ENCODE measurements around the gene RAB33A. TPM values are rescaled to one million over a fixed set of nuclear protein-coding genes. Genes with fewer than 3 reads are reported as not detected.

RAB33A gene
- total and polyA plus RNA-seq, 2 donors (not counting 1 experiment from before 2014, with no cell fraction given) = 2.4 to 5.4 TPM

GRCh38 chrX:130196466-130196865 is 24.7 kb downstream of the RAB33A start:
- no peak overlapping the region for H3K27ac Mint-ChIP-seq
- Histone ChIP-seq H3K27ac (ENCODE audit: low read length in 2 of 2) (no peak overlapping the region), H3K4me3 (ENCODE audit: control extremely low read depth in 1 of 5, extremely low read depth in 1 of 5, insufficient read depth in 1 of 5, low read depth in 2 of 5, low read length in 4 of 5) (no peak overlapping the region), H3K36me3 (replicated peaks in 1 of 2; ENCODE audit: control extremely low read depth in 1 of 2, control insufficient read depth in 1 of 2, extremely low read depth in 1 of 2, insufficient read depth in 2 of 2, low read length in 1 of 2) (no peaks in the 10 kb centered on the region), H3K79me2 (ENCODE audit: control insufficient read depth, insufficient read depth, low read length) (no peaks in the 10 kb centered on the region), H3K9me3 (ENCODE audit: control extremely low read depth in 1 of 3, control insufficient read depth in 2 of 3, insufficient read depth in 1 of 3, low read length in 2 of 3) (no peaks in the 10 kb centered on the region), H2AFZ (ENCODE audit: insufficient read depth, low read depth, low read length, poor library complexity, severe bottlenecking) (no peak overlapping the region), H3K9ac (ENCODE audit: low read length) (no peak overlapping the region), H4K20me1 (ENCODE audit: control insufficient read depth, insufficient read depth, low read length, poor library complexity, severe bottlenecking) (no peaks in the 10 kb centered on the region), H3K4me2 (replicated peaks; ENCODE audit: low read depth, low read length, poor library complexity, severe bottlenecking) (no peak overlapping the region), H3K4me1 (ENCODE audit: control insufficient read depth in 2 of 2, insufficient read depth in 2 of 2, low read length in 2 of 2) (no peaks in the 10 kb centered on the region), H3K27me3 (replicated peaks in 1 of 4; ENCODE audit: control extremely low read depth in 1 of 4, control insufficient read depth in 3 of 4, insufficient read depth in 4 of 4, low read length in 3 of 4) (no peaks in the 10 kb centered on the region)
- WGBS (ENCODE audit: insufficient coverage) = 100% methylated on average over 2 of the region's 7 CpGs
- ChIA-PET CTCF (interaction anchor here (0.7 to 1.2 kb wide), 3 partner anchors 43 to 595 kb away, joined by 3 to 4 read pairs (median 4); no protein-coding TSS in a partner anchor), POLR2A (no interaction called here)
- DNase-seq (no peak), ATAC-seq (ENCODE audit: low read depth) (no peak)
- no peak for TF ChIP-seq EZH2 (IDR thresholded peaks at IDR 0.05; ENCODE audit: borderline replicate concordance, insufficient read depth, low read depth, low read length, poor library complexity, severe bottlenecking)
- TF ChIP-seq, protein P1, sequence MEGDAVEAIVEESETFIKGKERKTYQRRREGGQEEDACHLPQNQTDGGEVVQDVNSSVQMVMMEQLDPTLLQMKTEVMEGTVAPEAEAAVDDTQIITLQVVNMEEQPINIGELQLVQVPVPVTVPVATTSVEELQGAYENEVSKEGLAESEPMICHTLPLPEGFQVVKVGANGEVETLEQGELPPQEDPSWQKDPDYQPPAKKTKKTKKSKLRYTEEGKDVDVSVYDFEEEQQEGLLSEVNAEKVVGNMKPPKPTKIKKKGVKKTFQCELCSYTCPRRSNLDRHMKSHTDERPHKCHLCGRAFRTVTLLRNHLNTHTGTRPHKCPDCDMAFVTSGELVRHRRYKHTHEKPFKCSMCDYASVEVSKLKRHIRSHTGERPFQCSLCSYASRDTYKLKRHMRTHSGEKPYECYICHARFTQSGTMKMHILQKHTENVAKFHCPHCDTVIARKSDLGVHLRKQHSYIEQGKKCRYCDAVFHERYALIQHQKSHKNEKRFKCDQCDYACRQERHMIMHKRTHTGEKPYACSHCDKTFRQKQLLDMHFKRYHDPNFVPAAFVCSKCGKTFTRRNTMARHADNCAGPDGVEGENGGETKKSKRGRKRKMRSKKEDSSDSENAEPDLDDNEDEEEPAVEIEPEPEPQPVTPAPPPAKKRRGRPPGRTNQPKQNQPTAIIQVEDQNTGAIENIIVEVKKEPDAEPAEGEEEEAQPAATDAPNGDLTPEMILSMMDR (IDR thresholded peaks at IDR 0.05) = no peak
- intact Hi-C loops (cut with micrococcal nuclease) = no loop called here
- H3K4me1 Mint-ChIP-seq = peaks cover 9% of the 10 kb centered on the region
- H3K9me3 Mint-ChIP-seq (ENCODE audit: insufficient read depth) = no peaks in the 10 kb centered on the region
- no peak overlapping the region for H3K4me3 Mint-ChIP-seq
- H3K27me3 Mint-ChIP-seq = no peaks in the 10 kb centered on the region

GRCh38 chrX:130197464-130197863 is 25.7 kb downstream of the RAB33A start:
- no peaks in the 10 kb centered on the region for H3K9me3 ChIP-seq (ENCODE audit: control extremely low read depth in 1 of 3, control insufficient read depth in 2 of 3, insufficient read depth in 1 of 3, low read length in 2 of 3)
- no peak overlapping the region for H2AFZ ChIP-seq (ENCODE audit: insufficient read depth, low read depth, low read length, poor library complexity, severe bottlenecking)
- no peaks in the 10 kb centered on the region for H3K79me2 ChIP-seq (ENCODE audit: control insufficient read depth, insufficient read depth, low read length)
- no peak overlapping the region for H3K27ac ChIP-seq (ENCODE audit: low read length in 2 of 2)
- no peak for ATAC-seq (ENCODE audit: low read depth)
- TF ChIP-seq, protein P1 (IDR thresholded peaks at IDR 0.05) = no peak
- TF ChIP-seq EZH2 (IDR thresholded peaks at IDR 0.05; ENCODE audit: borderline replicate concordance, insufficient read depth, low read depth, low read length, poor library complexity, severe bottlenecking) = no peak
- H3K4me3 ChIP-seq (ENCODE audit: control extremely low read depth in 1 of 5, extremely low read depth in 1 of 5, insufficient read depth in 1 of 5, low read depth in 2 of 5, low read length in 4 of 5) = no peak overlapping the region
- Mint-ChIP-seq H3K4me3 (no peak overlapping the region), H3K27me3 (no peaks in the 10 kb centered on the region), H3K27ac (no peak overlapping the region), H3K9me3 (ENCODE audit: insufficient read depth) (no peaks in the 10 kb centered on the region), H3K4me1 (peaks cover 7% of the 10 kb centered on the region)
- H3K36me3 ChIP-seq (replicated peaks in 1 of 2; ENCODE audit: control extremely low read depth in 1 of 2, control insufficient read depth in 1 of 2, extremely low read depth in 1 of 2, insufficient read depth in 2 of 2, low read length in 1 of 2) = no peaks in the 10 kb centered on the region
- POLR2A ChIA-PET = no interaction called here
- 100% methylated on average over 1 of the region's 5 CpGs for WGBS (ENCODE audit: insufficient coverage)
- no peaks in the 10 kb centered on the region for H3K27me3 ChIP-seq (replicated peaks in 1 of 4; ENCODE audit: control extremely low read depth in 1 of 4, control insufficient read depth in 3 of 4, insufficient read depth in 4 of 4, low read length in 3 of 4)
- H4K20me1 ChIP-seq (ENCODE audit: control insufficient read depth, insufficient read depth, low read length, poor library complexity, severe bottlenecking) = no peaks in the 10 kb centered on the region
- no peak overlapping the region for H3K9ac ChIP-seq (ENCODE audit: low read length)
- no peak for DNase-seq
- H3K4me2 ChIP-seq (replicated peaks; ENCODE audit: low read depth, low read length, poor library complexity, severe bottlenecking) = no peak overlapping the region
- CTCF ChIA-PET = interaction anchor here (1.1 to 1.5 kb wide), 4 partner anchors 42 to 137 kb away, joined by 4 to 8 read pairs (median 4); no protein-coding TSS in a partner anchor
- no peaks in the 10 kb centered on the region for H3K4me1 ChIP-seq (ENCODE audit: control insufficient read depth in 2 of 2, insufficient read depth in 2 of 2, low read length in 2 of 2)
- intact Hi-C loops (cut with micrococcal nuclease) = no loop called here
